ENCODE measurements around the gene ZSWIM6. TPM values are rescaled to one million over a fixed set of nuclear protein-coding genes. Genes with fewer than 3 reads are reported as not detected.

ZSWIM6 gene
- total RNA-seq, 1 donor from 2014 or later = 35.9 TPM

GRCh38 chr5:61569353-61569752 is 237.3 kb downstream of the ZSWIM6 start:
- Mint-ChIP-seq H3K4me3 (no peak overlapping the region), H3K27me3 (ENCODE audit: low read depth) (no peaks in the 10 kb centered on the region), H3K9me3 (no peaks in the 10 kb centered on the region), H3K4me1 (no peaks in the 10 kb centered on the region), H3K36me3 (no peaks in the 10 kb centered on the region), H3K27ac (no peak overlapping the region)
- no peak for DNase-seq (ENCODE audit: low spot score in 2 of 2, unreplicated experiment in 2 of 2)
- TF ChIP-seq, protein P1, sequence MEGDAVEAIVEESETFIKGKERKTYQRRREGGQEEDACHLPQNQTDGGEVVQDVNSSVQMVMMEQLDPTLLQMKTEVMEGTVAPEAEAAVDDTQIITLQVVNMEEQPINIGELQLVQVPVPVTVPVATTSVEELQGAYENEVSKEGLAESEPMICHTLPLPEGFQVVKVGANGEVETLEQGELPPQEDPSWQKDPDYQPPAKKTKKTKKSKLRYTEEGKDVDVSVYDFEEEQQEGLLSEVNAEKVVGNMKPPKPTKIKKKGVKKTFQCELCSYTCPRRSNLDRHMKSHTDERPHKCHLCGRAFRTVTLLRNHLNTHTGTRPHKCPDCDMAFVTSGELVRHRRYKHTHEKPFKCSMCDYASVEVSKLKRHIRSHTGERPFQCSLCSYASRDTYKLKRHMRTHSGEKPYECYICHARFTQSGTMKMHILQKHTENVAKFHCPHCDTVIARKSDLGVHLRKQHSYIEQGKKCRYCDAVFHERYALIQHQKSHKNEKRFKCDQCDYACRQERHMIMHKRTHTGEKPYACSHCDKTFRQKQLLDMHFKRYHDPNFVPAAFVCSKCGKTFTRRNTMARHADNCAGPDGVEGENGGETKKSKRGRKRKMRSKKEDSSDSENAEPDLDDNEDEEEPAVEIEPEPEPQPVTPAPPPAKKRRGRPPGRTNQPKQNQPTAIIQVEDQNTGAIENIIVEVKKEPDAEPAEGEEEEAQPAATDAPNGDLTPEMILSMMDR (IDR thresholded peaks at IDR 0.05; ENCODE audit: unreplicated experiment) = no peak

DNA sequence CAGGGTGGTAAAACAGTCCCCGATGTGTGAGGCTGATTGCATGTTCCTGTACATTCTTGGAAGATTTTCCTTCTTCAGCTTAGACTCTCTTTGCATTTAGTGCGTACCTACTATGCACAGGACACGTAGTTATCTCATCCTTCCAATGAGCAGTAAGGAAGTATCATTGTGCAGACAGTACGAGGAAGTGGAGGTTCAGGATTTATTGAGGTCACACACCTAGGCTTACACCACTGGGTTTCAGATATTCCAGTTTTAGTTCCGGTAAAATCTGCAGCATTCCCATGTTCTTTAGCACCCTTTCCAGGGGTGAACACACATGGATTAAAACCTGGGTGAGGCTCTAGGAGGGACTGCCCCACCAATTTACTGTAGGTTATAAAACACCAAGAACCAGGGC is 238.7 kb downstream of the ZSWIM6 start:
- Mint-ChIP-seq H3K4me3 (no peak overlapping the region), H3K9me3 (no peaks in the 10 kb centered on the region), H3K27ac (no peak overlapping the region), H3K27me3 (ENCODE audit: low read depth) (no peaks in the 10 kb centered on the region), H3K4me1 (peaks cover 5% of the 10 kb centered on the region), H3K36me3 (no peaks in the 10 kb centered on the region)
- no peak for DNase-seq (ENCODE audit: low spot score in 2 of 2, unreplicated experiment in 2 of 2)
- TF ChIP-seq, protein P1 (IDR thresholded peaks at IDR 0.05; ENCODE audit: unreplicated experiment) = no peak

- DNase-seq (ENCODE audit: low spot score in 2 of 2, unreplicated experiment in 2 of 2) = no peak
- no peak overlapping the region for H3K4me3 Mint-ChIP-seq
- H3K27ac Mint-ChIP-seq = no peak overlapping the region
- no peaks in the 10 kb centered on the region for H3K36me3 Mint-ChIP-seq
- peaks cover 5% of the 10 kb centered on the region for H3K4me1 Mint-ChIP-seq
- TF ChIP-seq, protein P1 (IDR thresholded peaks at IDR 0.05; ENCODE audit: unreplicated experiment) = no peak
- H3K27me3 Mint-ChIP-seq (ENCODE audit: low read depth) = no peaks in the 10 kb centered on the region
- H3K9me3 Mint-ChIP-seq = no peaks in the 10 kb centered on the region
These were observed 240.9 kb downstream of the ZSWIM6 start for GRCh38 chr5:61572959-61573358.

DNA sequence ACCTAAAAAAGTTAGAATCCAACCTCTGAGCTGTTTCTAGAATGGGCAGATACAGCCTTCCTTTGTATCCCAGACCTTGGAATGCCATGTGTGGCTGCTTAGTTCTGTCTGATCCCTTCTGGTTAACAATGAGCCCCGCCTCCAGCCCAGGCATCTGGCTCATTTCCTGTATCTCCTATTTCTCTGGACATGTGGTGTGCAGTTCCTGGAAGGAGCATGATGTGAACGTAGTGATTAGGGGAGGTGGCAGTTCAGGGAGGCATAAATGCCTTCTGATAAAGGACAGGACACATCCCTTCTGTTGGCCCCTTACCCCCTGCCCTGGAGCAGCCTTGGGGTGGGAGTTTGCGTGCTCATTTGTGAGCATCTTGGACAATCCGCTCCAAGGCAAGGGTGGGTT is 243.0 kb downstream of the ZSWIM6 start:
- Mint-ChIP-seq H3K36me3 (no peaks in the 10 kb centered on the region), H3K4me1 (peaks cover 5% of the 10 kb centered on the region), H3K27me3 (ENCODE audit: low read depth) (no peaks in the 10 kb centered on the region), H3K9me3 (no peaks in the 10 kb centered on the region), H3K27ac (peak overlapping the region; percentile 25), H3K4me3 (no peak overlapping the region)
- TF ChIP-seq, protein P1 (IDR thresholded peaks at IDR 0.05; ENCODE audit: unreplicated experiment) = no peak
- DNase-seq (ENCODE audit: low spot score in 2 of 2, unreplicated experiment in 2 of 2) = no peak

- Mint-ChIP-seq H3K9me3 (no peaks in the 10 kb centered on the region), H3K4me3 (no peak overlapping the region), H3K36me3 (no peaks in the 10 kb centered on the region), H3K27me3 (ENCODE audit: low read depth) (no peaks in the 10 kb centered on the region), H3K27ac (peak overlapping the region; percentile 25), H3K4me1 (peaks cover 5% of the 10 kb centered on the region)
- DNase-seq (ENCODE audit: low spot score in 2 of 2, unreplicated experiment in 2 of 2) = no peak
- TF ChIP-seq, protein P1 (IDR thresholded peaks at IDR 0.05; ENCODE audit: unreplicated experiment) = no peak
These were observed 243.5 kb downstream of the ZSWIM6 start for GRCh38 chr5:61575581-61575980.

GRCh38 chr5:61576556-61576955 is 244.5 kb downstream of the ZSWIM6 start:
- Mint-ChIP-seq H3K4me3 (no peak overlapping the region), H3K36me3 (no peaks in the 10 kb centered on the region), H3K9me3 (no peaks in the 10 kb centered on the region), H3K27me3 (ENCODE audit: low read depth) (no peaks in the 10 kb centered on the region), H3K27ac (no peak overlapping the region), H3K4me1 (peaks cover 5% of the 10 kb centered on the region)
- DNase-seq (ENCODE audit: low spot score in 2 of 2, unreplicated experiment in 2 of 2) = no peak
- TF ChIP-seq, protein P1 (IDR thresholded peaks at IDR 0.05; ENCODE audit: unreplicated experiment) = no peak
